Esophagus squamous epithelium (tissue), 4 donors: ENCODE measurements around the gene AMY2A.
"Not testable (repeated sequence)": the region's sequence is repeated elsewhere in the genome, so short reads cannot be mapped to it uniquely, and the experiment has no call there.

Source experiments
- POLR2A ChIP-seq, 4 donors: fragments of 450-650 bp; IDR thresholded peaks; one replicate each; pipeline ENCODE4 v1.6.1; 2017; ENCODE audit warnings: antibody characterized with exemption in 4 of 4, mild to moderate bottlenecking in 4 of 4, moderate library complexity in 3 of 4
- TF ChIP-seq, protein P1 (sequence below), 6 experiments: fragments of 450-650 bp in 4 of 6; fragments of 200-600 bp in 2 of 6; sonication (generic) in 2 of 6; IDR thresholded peaks; one replicate each; pipeline ENCODE4 v1.5.1; 2016 to 2019; ENCODE audit warnings: antibody characterized with exemption in 6 of 6, mild to moderate bottlenecking in 4 of 6, moderate library complexity in 4 of 6

DNA sequence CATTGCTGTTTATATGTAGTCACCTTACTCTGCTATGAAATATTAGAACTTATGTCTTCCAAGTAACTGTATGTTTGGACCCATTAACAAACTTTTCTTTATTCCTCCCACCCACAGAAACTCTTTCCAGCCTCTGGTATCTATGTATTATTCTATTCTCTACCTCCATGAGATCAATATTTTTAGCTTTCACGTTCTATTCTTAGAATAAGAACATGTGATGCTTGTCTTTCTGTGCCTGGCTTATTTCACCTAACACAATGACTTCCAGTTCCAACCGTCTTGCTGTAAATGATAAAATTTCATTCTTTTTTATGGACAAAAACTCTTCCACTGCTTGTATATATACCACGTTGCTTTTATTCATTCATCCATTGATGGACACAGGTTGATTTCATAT lies 24.0 kb downstream of the AMY2A start:
- TF ChIP-seq, protein P1, sequence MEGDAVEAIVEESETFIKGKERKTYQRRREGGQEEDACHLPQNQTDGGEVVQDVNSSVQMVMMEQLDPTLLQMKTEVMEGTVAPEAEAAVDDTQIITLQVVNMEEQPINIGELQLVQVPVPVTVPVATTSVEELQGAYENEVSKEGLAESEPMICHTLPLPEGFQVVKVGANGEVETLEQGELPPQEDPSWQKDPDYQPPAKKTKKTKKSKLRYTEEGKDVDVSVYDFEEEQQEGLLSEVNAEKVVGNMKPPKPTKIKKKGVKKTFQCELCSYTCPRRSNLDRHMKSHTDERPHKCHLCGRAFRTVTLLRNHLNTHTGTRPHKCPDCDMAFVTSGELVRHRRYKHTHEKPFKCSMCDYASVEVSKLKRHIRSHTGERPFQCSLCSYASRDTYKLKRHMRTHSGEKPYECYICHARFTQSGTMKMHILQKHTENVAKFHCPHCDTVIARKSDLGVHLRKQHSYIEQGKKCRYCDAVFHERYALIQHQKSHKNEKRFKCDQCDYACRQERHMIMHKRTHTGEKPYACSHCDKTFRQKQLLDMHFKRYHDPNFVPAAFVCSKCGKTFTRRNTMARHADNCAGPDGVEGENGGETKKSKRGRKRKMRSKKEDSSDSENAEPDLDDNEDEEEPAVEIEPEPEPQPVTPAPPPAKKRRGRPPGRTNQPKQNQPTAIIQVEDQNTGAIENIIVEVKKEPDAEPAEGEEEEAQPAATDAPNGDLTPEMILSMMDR (IDR thresholded peaks at IDR 0.05): not testable (repeated sequence)
- TF ChIP-seq POLR2A (IDR thresholded peaks at IDR 0.05): not testable (repeated sequence)
